ENCODE results near the gene ADNP. TPM values are rescaled to one million over a fixed set of nuclear protein-coding genes. Genes with fewer than 3 reads are reported as not detected.

The ADNP gene
- total and polyA plus RNA-seq, 2 experiments from 2014 or later, result 95.0 to 106 TPM

GRCh38 chr20:50893620-50894019 lies 37.6 kb downstream of the ADNP start:
- peaks cover 14% of the 10 kb centered on the region for H3K27me3 Mint-ChIP-seq (ENCODE audit: insufficient read depth, low read depth, poor library complexity)
- Histone ChIP-seq H3K9me2 (ENCODE audit: insufficient read depth) (no peaks in the 10 kb centered on the region), H3K79me2 (replicated peaks; ENCODE audit: insufficient read depth) (peaks cover 66% of the 10 kb centered on the region), H2AFZ (no peak overlapping the region), H4K20me1 (replicated peaks; ENCODE audit: insufficient read depth) (peaks cover 61% of the 10 kb centered on the region), H3K4me2 (no peak overlapping the region), H3K27me3 (ENCODE audit: insufficient read depth) (no peaks in the 10 kb centered on the region), H3K4me1 (ENCODE audit: insufficient read depth) (no peaks in the 10 kb centered on the region; the same call in 1 of the 2 replicates), H3K36me3 (ENCODE audit: insufficient read depth) (peaks cover 64% of the 10 kb centered on the region), H3F3A (replicated peaks; ENCODE audit: low read depth) (peaks cover 23% of the 10 kb centered on the region; the same call in 1 of the 2 replicates), H3K27ac (ENCODE audit: low read depth) (no peak overlapping the region), H3K4me3 (no peak overlapping the region)
- ATAC-seq (no peak), DNase-seq (ENCODE audit: low spot score) (no peak)
- no peak overlapping the region for H3K4me3 Mint-ChIP-seq
- H3K36me3 Mint-ChIP-seq (ENCODE audit: low read depth), result peaks cover 94% of the 10 kb centered on the region
- peaks cover 6% of the 10 kb centered on the region; the same call in 1 of the 3 replicates for H3K4me1 Mint-ChIP-seq
- TF ChIP-seq REST (IDR thresholded peaks at IDR 0.05; ENCODE audit: unreplicated experiment) (no peak), CREB1 (CRISPR knock-in tag; IDR thresholded peaks at IDR 0.05; ENCODE audit: low read depth) (no peak), JUNB (IDR thresholded peaks at IDR 0.05; ENCODE audit: unreplicated experiment) (no peak), ZNF331 (CRISPR knock-in tag; IDR thresholded peaks at IDR 0.05; ENCODE audit: low read depth) (no peak), STAT1 (IDR thresholded peaks at IDR 0.05; ENCODE audit: unreplicated experiment) (no peak), ZNF114 (CRISPR knock-in tag; IDR thresholded peaks at IDR 0.05) (no peak), EZH2phosphoT487 (IDR thresholded peaks at IDR 0.05; ENCODE audit: unreplicated experiment) (no peak), ZNF462 (CRISPR knock-in tag; IDR thresholded peaks at IDR 0.05) (no peak), ETS1 (IDR thresholded peaks at IDR 0.05) (no peak), CTCF (conservative IDR thresholded peaks at IDR 0.05; ENCODE audit: low read depth in 2 of 2) (no peak), EZH2 (IDR thresholded peaks at IDR 0.05; ENCODE audit: low read depth, unreplicated experiment) (no peak), POLR2AphosphoS5 (IDR thresholded peaks at IDR 0.05; ENCODE audit: low read depth) (no peak), NANOG (IDR thresholded peaks at IDR 0.05; ENCODE audit: borderline replicate concordance) (no peak)
- no peaks in the 10 kb centered on the region for H3K9me3 Mint-ChIP-seq
- H3K27ac Mint-ChIP-seq, result no peak overlapping the region
